ENCODE measurements around the gene PDE4C. TPM values are rescaled to one million over a fixed set of nuclear protein-coding genes. Genes with fewer than 3 reads are reported as not detected.
A peak's percentile ranks its signal among the peaks of the same experiment; 100 is the strongest.
"Not testable (repeated sequence)": the region's sequence is repeated elsewhere in the genome, so short reads cannot be mapped to it uniquely, and the experiment has no call there.

PDE4C gene
- total RNA-seq, 1 donor from 2014 or later, result 0.14 TPM

DNA sequence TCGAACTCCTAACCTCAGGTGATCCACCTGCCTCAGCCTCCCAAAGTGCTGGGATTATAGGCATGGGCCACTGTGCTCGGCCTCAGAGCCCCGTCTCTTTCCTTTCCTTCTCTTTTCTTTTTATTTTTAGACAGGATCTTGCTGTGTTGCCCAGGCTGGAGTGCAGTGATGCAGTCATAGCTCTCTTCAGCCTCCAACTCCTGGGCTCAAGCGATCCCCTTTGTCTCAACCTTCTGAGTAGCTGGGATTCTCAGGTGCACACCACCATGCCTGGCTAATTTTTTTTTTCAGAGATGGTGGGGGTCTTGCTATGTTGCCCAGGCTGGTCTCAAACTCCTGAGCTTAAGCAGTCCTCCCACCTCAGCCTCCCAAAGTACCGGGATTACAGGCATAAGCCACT is 16.3 kb downstream of the PDE4C start:
- H3K36me3 Mint-ChIP-seq (ENCODE audit: low read depth); DNase-seq (ENCODE audit: low spot score); H3K4me1 Mint-ChIP-seq (ENCODE audit: low read depth); H3K9me3 Mint-ChIP-seq; H3K27me3 Mint-ChIP-seq (ENCODE audit: low read depth); H3K27ac Mint-ChIP-seq; H3K4me3 Mint-ChIP-seq (ENCODE audit: low read depth); intact Hi-C loops (cut with micrococcal nuclease): not testable (repeated sequence)

DNA sequence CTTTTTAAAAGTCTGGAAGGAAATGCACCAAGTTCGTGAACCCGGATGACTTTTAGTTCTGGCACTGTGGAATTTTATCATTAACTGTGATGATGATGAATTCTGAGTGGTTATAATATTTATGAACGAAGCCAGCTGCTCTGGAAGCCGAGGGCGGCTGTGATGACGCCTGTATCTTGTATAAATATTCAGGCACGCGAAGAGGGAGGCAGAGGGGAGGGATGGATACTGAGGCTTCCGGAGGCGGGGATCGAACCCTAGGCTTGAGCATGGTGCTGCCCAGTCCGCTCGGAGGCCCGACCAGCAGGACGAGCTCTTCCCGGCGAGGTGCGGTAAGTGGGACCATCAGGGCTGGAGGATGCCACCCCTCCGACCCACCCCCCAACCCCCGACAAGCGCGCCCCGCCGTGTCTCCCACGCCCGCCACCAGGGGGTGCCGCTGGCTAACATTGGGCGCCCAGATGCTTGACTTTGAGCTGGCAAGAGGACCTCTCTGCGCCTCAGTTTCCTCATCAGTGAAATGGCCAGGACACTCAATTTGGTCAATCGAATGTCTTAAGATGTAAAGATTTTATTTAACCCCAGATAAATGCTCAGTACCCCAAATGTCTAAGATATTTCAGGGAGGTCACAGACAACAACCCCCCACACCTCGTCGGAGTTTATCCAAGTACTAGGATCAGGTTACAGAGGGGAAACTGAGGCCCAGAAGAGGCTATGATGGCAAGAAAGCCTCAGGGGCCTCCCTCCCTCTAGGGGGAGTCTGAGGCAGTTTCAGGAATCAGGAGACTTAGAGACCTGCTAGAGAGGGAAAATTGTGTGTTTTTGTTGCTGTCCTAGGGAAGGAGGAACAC is 17.9 kb downstream of the PDE4C start:
- H3K9me3 Mint-ChIP-seq, result no peaks in the 10 kb centered on the region
- peaks cover 7% of the 10 kb centered on the region for H3K4me1 Mint-ChIP-seq (ENCODE audit: low read depth)
- H3K36me3 Mint-ChIP-seq (ENCODE audit: low read depth), result no peaks in the 10 kb centered on the region
- H3K27me3 Mint-ChIP-seq (ENCODE audit: low read depth), result peaks cover 6% of the 10 kb centered on the region
- intact Hi-C loops (cut with micrococcal nuclease), result loop anchor here (1.0 kb wide), 1 partner anchor 44 kb away; no protein-coding TSS in a partner anchor
- no peak for DNase-seq (ENCODE audit: low spot score)
- H3K27ac Mint-ChIP-seq, result no peak overlapping the region
- no peak overlapping the region for H3K4me3 Mint-ChIP-seq (ENCODE audit: low read depth)

DNA sequence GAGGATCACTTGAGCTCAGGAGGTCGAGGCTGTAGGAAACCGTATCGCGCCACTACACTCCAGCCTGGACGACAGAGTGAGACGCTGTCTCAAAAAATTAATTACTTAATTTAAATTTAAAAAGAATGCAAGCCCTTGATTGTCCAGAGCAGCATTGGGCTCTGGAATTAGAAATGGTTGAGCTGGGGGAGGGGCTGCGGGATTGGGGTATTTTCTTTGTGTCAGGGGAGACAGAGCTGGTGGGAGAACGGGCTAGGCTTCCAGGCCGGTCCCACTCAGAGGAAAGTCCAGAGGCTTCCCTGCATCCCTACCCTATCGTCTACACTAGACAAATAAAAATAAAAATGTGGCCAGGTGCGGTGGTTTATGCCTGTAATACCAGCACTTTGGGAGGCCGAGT is 20.2 kb downstream of the PDE4C start:
- Mint-ChIP-seq H3K27me3 (ENCODE audit: low read depth) (peaks cover 4% of the 10 kb centered on the region), H3K27ac (no peak overlapping the region), H3K4me3 (ENCODE audit: low read depth) (no peak overlapping the region), H3K9me3 (no peaks in the 10 kb centered on the region), H3K36me3 (ENCODE audit: low read depth) (no peaks in the 10 kb centered on the region), H3K4me1 (ENCODE audit: low read depth) (peaks cover 11% of the 10 kb centered on the region)
- no peak for DNase-seq (ENCODE audit: low spot score)
- intact Hi-C loops (cut with micrococcal nuclease), result no loop called here

DNA sequence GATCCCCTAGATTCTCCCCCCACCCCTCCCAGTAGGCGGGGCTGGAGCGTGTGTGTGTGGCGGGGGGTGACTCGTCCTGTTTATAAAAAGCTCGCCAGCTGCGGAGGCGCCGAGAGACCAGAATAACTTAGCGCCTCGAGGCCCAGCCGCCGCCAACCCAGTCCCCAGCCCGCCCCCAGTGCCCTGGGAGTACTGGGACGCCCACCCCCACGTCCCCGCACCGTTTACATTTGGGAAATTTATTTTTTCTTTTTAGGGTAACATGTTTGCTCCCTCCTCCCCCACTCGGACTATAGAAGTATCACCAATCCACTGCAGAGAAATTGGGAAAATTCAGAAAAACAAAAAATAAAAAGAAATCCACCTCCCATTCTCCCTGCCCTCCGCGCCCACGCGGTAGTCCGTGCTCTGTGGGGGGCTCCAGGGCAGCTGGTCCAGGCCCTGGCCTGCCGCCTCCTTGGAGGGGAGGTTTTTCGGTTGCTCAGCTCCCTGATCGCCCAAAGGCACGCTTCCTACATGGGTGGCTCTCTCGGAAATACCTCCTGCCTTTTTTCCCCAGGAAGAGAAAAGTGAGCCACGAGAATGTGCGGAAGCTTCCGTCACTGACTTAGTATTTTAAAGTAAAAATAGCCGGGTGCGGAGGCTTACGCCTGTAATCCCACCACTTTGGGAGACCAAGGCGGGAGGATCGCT is 20.9 kb downstream of the PDE4C start:
- no peaks in the 10 kb centered on the region for H3K9me3 Mint-ChIP-seq
- no peaks in the 10 kb centered on the region for H3K36me3 Mint-ChIP-seq (ENCODE audit: low read depth)
- intact Hi-C loops (cut with micrococcal nuclease), result loop anchor here (2.0 kb wide), 1 partner anchor 209 kb away; no protein-coding TSS in a partner anchor
- peak; percentile 43 for DNase-seq (ENCODE audit: low spot score)
- peaks cover 4% of the 10 kb centered on the region for H3K27me3 Mint-ChIP-seq (ENCODE audit: low read depth)
- H3K27ac Mint-ChIP-seq, result peak overlapping the region; percentile 95
- peak overlapping the region; percentile 94 for H3K4me3 Mint-ChIP-seq (ENCODE audit: low read depth)
- H3K4me1 Mint-ChIP-seq (ENCODE audit: low read depth), result peaks cover 11% of the 10 kb centered on the region

DNA sequence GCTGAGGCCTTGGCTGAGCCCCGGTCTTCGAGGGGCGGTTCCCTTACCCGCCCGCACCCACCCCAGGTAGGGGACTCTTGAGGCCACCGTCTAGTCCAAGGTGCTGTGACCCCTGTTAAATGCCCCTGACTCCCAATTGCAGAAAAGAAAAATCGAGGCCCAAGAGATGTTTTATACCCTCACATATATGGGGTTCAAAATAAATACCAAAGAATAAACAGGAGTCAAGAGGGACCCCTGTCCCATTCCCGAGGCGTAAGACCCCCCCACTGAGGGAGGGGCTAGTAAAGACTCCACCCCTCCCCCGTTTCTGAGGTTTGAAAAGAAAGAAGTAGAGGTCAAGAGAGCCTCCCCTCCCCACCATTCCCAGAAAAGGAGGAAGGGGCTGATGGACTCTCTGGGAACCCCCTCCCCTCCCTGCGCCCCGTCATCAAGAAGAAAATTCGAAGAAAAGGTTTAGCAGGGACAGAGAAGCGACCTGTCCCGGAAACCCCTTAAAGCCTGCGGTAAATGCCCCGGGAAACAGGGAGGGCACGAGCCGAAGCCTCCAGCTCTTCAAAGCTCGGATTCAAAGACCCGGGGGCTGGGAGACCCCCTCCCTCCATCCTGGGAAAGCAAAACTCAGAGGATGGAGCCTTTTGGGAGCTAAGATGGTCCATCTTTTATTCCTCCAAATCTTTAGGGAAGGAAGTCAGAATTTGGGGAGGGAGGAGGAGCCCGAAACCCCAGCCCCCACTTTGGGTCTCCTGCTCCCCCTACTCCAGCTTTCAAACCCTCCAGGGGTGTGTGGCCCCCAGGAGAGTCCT is 21.6 kb downstream of the PDE4C start:
- intact Hi-C loops (cut with micrococcal nuclease), result loop anchor here (1.0 to 2.0 kb wide), 2 partner anchors 12 to 210 kb away; no protein-coding TSS in a partner anchor
- peaks cover 2% of the 10 kb centered on the region for H3K27me3 Mint-ChIP-seq (ENCODE audit: low read depth)
- no peaks in the 10 kb centered on the region for H3K9me3 Mint-ChIP-seq
- H3K4me3 Mint-ChIP-seq (ENCODE audit: low read depth), result peak overlapping the region; percentile 94
- peaks cover 11% of the 10 kb centered on the region for H3K4me1 Mint-ChIP-seq (ENCODE audit: low read depth)
- peak overlapping the region; percentile 95 for H3K27ac Mint-ChIP-seq
- no peak for DNase-seq (ENCODE audit: low spot score)
- H3K36me3 Mint-ChIP-seq (ENCODE audit: low read depth), result no peaks in the 10 kb centered on the region

DNA sequence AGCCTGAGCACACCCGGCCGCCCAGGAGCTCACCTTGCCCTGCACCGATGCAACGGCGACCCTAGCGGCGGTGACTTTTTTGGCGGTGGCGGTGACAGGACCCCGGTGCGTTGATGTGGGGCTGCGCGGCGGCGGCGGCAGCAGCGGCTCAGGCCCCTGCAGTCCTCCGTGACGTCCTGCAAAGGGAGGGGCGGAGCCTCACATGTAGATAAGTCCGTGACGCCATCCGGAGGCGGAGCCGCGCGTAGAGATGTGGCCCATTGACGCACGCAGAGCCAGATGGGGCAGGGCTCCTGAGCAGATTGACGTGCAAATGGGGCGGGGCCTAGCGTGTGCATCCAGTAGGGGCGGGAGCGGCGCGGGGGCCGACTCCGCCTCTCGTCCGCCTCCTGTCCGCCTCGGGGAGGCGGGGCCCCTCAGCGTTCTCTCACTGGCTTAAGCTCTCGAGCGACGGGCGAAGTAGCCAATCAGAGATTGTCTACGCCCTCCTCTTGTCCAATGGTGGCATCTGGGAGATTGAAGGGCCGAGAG is 22.3 kb downstream of the PDE4C start, which contains the start of gene RAB3A:
Gene RAB3A (minus strand): TSS at position 180 of the 531 bp plus-strand sequence. CDS start 1,302 bp downstream, outside the sequence.
- H3K27ac Mint-ChIP-seq, result peak within 1 kb of the TSS; percentile 95
- DNase-seq (ENCODE audit: low spot score), result peak; percentile 99
- H3K4me3 Mint-ChIP-seq (ENCODE audit: low read depth), result peak within 1 kb of the TSS; percentile 94
- intact Hi-C loops (cut with micrococcal nuclease), result loop anchor here (1.0 to 2.0 kb wide), 2 partner anchors 12 to 211 kb away; no protein-coding TSS in a partner anchor
- H3K9me3 Mint-ChIP-seq, result no peaks in the 10 kb centered on the region
- H3K4me1 Mint-ChIP-seq (ENCODE audit: low read depth), result peaks cover 11% of the 10 kb centered on the region
- H3K27me3 Mint-ChIP-seq (ENCODE audit: low read depth), result peaks cover 2% of the 10 kb centered on the region
- no peaks in the 10 kb centered on the region for H3K36me3 Mint-ChIP-seq (ENCODE audit: low read depth)

DNA sequence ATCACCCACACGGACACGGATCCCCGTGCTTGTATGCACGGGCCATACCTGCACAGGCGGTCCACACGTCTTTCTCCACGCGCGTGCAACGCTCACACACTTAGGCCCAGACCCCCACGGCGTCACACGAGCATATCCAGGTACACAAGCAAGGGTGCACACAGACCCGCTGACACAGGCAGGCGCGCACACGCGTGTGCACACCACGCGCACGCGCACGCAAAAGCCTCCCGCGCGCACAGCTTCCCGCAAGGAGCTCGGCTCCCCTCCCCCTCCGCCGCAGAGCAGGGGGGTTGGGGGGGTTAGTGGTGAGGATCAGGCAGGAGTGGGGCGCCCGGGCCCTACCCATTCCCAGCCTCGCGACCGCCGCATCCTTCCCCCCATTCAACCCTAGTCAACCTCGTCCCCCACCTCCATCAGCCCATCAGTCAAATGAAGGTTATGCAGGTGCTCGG is 22.8 kb downstream of the PDE4C start:
- H3K9me3 Mint-ChIP-seq, result no peaks in the 10 kb centered on the region
- peaks cover 2% of the 10 kb centered on the region for H3K27me3 Mint-ChIP-seq (ENCODE audit: low read depth)
- peak overlapping the region; percentile 93 for H3K4me3 Mint-ChIP-seq (ENCODE audit: low read depth)
- DNase-seq (ENCODE audit: low spot score), result no peak
- peak overlapping the region; percentile 76 for H3K27ac Mint-ChIP-seq
- H3K4me1 Mint-ChIP-seq (ENCODE audit: low read depth), result peaks cover 11% of the 10 kb centered on the region
- H3K36me3 Mint-ChIP-seq (ENCODE audit: low read depth), result peaks cover 3% of the 10 kb centered on the region
- intact Hi-C loops (cut with micrococcal nuclease), result no loop called here

DNA sequence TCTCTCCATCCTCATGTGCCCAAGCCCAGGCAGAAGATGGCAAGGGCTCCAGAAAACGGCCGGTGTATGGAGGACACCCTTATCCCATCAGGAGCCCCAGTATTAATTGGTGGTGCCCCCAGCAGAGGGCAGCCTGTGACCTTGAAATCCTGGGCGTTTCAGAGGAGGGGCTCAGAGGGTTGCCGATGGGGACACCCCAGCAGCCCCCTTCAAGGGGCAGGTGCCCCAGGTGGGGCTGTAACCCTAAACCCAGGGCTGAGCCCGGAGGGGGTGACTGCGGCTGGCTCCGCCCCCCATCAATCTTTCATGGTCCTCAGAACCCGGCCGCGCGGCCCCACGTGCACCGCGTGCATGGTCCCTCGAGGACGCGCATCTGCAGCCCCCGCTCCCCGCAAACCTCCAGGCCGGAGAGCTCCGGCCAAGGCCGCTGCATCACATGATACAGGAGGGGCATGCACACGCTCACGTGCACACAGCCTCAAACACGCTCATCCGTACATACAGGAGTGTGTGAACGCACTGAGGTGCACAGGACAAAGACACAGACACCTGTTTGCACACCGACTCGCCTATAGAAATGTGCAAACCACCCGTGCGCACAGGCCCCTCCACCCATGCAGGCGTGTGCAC is 23.3 kb downstream of the PDE4C start:
- Mint-ChIP-seq H3K36me3 (ENCODE audit: low read depth) (peaks cover 9% of the 10 kb centered on the region), H3K4me3 (ENCODE audit: low read depth) (peak overlapping the region; percentile 93), H3K4me1 (ENCODE audit: low read depth) (peaks cover 11% of the 10 kb centered on the region), H3K27ac (peak overlapping the region; percentile 76), H3K27me3 (ENCODE audit: low read depth) (peaks cover 2% of the 10 kb centered on the region), H3K9me3 (no peaks in the 10 kb centered on the region)
- intact Hi-C loops (cut with micrococcal nuclease), result no loop called here
- no peak for DNase-seq (ENCODE audit: low spot score)

DNA sequence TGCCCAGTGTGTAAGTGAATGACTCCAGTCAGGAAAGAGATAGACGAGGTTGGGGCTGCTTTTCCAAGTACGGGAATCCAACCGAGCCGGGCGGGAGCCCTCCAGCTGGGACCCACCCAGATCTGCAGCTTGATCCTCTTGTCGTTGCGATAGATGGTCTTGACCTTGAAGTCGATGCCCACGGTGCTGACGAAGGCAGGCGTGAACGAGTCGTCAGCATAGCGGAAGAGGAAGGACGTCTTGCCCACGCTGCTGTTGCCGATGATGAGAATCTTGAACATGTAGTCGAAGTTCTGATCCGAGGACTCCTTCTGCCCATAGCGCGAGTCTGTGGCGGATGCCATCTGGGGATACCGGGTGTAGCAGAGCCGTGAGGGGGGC is 23.9 kb downstream of the PDE4C start:
- H3K27me3 Mint-ChIP-seq (ENCODE audit: low read depth), result peaks cover 2% of the 10 kb centered on the region
- DNase-seq (ENCODE audit: low spot score), result no peak
- no peaks in the 10 kb centered on the region for H3K9me3 Mint-ChIP-seq
- H3K36me3 Mint-ChIP-seq (ENCODE audit: low read depth), result peaks cover 9% of the 10 kb centered on the region
- peaks cover 11% of the 10 kb centered on the region for H3K4me1 Mint-ChIP-seq (ENCODE audit: low read depth)
- peak overlapping the region; percentile 93 for H3K4me3 Mint-ChIP-seq (ENCODE audit: low read depth)
- H3K27ac Mint-ChIP-seq, result no peak overlapping the region
- intact Hi-C loops (cut with micrococcal nuclease), result no loop called here

DNA sequence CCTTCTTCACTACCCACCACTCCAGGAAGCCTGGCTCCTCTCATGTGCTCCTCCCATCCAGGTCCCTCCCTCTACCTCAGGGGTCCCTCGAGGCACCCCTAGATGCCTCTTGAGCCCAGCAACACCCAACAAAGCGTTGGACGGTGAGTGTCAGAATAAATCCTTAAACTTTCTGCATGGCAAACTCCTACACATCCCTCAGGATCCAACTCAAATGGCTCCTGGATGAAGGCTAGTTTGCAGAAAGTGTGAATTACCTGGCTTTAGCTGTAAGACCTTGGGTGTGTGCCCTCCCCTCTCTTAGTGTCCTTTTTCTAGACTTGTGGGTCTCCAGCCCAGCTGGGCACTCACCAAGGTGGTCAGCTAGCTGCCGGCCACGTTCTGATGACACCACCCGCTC is 27.9 kb downstream of the PDE4C start:
- H3K4me1 Mint-ChIP-seq (ENCODE audit: low read depth), result peaks cover 17% of the 10 kb centered on the region
- intact Hi-C loops (cut with micrococcal nuclease), result no loop called here

DNA sequence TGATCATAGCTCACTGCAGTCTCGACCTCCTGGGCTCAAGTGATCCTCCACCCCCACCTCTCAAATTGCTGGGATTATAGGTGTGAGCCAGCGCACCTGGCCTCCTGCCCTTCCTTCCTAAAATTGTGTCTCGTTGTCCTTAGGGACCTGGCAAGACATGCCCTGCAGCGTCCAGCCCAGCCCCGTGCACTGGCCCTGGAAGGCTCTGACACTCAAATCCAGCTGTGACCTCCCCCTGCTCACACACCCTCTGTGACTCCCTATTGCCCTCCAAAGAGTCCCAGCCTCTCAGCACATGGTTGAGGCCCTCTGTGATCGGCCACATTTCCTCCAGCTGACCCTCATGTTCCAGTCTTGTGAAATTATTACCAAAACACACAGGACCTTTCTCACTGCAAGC is 28.3 kb downstream of the PDE4C start:
- no peaks in the 10 kb centered on the region for H3K9me3 Mint-ChIP-seq

More for the DNA sequence above, 27.9 kb downstream of the PDE4C start:
- Mint-ChIP-seq H3K27me3 (ENCODE audit: low read depth) (no peaks in the 10 kb centered on the region), H3K27ac (no peak overlapping the region), H3K9me3 (no peaks in the 10 kb centered on the region), H3K36me3 (ENCODE audit: low read depth) (peaks cover 9% of the 10 kb centered on the region), H3K4me3 (ENCODE audit: low read depth) (no peak overlapping the region)
- no peak for DNase-seq (ENCODE audit: low spot score)

DNA sequence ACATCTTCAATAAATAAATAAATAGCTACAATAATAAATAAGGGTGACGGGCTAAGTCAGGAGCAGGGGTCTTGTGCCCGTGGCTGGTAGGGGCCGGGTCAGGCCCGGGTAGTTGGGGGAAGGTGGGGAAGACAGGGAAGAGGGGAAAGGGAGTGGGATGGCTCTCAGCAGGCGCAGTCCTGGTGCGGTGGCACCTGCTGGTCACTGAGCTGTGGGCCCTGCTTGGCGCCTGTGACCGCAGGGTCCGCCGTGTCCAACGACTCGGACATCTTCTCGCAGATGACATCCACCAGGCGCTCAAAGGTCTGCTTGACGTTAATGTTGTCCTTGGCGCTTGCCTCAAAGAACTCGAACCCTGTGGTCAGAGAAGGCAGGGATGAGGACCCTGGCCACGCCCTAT is 28.9 kb downstream of the PDE4C start:
- Mint-ChIP-seq H3K9me3 (no peaks in the 10 kb centered on the region), H3K27ac (no peak overlapping the region), H3K4me3 (ENCODE audit: low read depth) (no peak overlapping the region), H3K4me1 (ENCODE audit: low read depth) (peaks cover 13% of the 10 kb centered on the region), H3K36me3 (ENCODE audit: low read depth) (peaks cover 9% of the 10 kb centered on the region), H3K27me3 (ENCODE audit: low read depth) (no peaks in the 10 kb centered on the region)
- no peak for DNase-seq (ENCODE audit: low spot score)
- intact Hi-C loops (cut with micrococcal nuclease), result no loop called here

More for the DNA sequence above, 28.3 kb downstream of the PDE4C start:
- Mint-ChIP-seq H3K27me3 (ENCODE audit: low read depth) (no peaks in the 10 kb centered on the region), H3K27ac (no peak overlapping the region), H3K4me1 (ENCODE audit: low read depth) (peaks cover 13% of the 10 kb centered on the region), H3K36me3 (ENCODE audit: low read depth) (peaks cover 9% of the 10 kb centered on the region), H3K4me3 (ENCODE audit: low read depth) (no peak overlapping the region)
- intact Hi-C loops (cut with micrococcal nuclease), result no loop called here
- no peak for DNase-seq (ENCODE audit: low spot score)

Measured in activated T-helper 2 cell treated with anti-CD3 and anti-CD28 coated beads, Interferon-gamma antibody, Interleukin-2, Interleukin-4, amounts not matched to agents 10 μg/mL and 5 μg/mL and 100 μg/mL, durations not matched to agents 14 hours and 24 hours and 36 hours (primary cell).